ENCODE results near the gene TRIM32.

The TRIM32 gene

GRCh38 chr9:116687074-116687753, at the start of gene TRIM32:
Gene TRIM32, plus strand, starts transcription at chr9:116687305. Its CDS starts 10,438 bp downstream, at chr9:116697743.
- peak; percentile 78 for DNase-seq (ENCODE audit: low read depth)

GRCh38 chr9:116639251-116639741, 47.8 kb upstream of the TRIM32 start:
- DNase-seq (ENCODE audit: low read depth): no peak

GRCh38 chr9:116641292-116642059, 45.6 kb upstream of the TRIM32 start:
- DNase-seq (ENCODE audit: low read depth): no peak

GRCh38 chr9:116643691-116644090, 43.4 kb upstream of the TRIM32 start:
- DNase-seq (ENCODE audit: low read depth): no peak

- DNase-seq (ENCODE audit: low read depth): no peak
Observed at GRCh38 chr9:116644091-116644688, 42.9 kb upstream of the TRIM32 start.

GRCh38 chr9:116646661-116647514, 40.2 kb upstream of the TRIM32 start:
- DNase-seq (ENCODE audit: low read depth): no peak

GRCh38 chr9:116647515-116647809, 39.6 kb upstream of the TRIM32 start:
- DNase-seq (ENCODE audit: low read depth): no peak

- DNase-seq (ENCODE audit: low read depth): no peak
Observed at GRCh38 chr9:116653348-116654058, 33.6 kb upstream of the TRIM32 start.

GRCh38 chr9:116654059-116654355, 33.1 kb upstream of the TRIM32 start:
- no peak for DNase-seq (ENCODE audit: low read depth)

GRCh38 chr9:116656501-116656971, 30.6 kb upstream of the TRIM32 start:
- DNase-seq (ENCODE audit: low read depth): no peak

- DNase-seq (ENCODE audit: low read depth): no peak
Observed at GRCh38 chr9:116656977-116657376, 30.1 kb upstream of the TRIM32 start.

- no peak for DNase-seq (ENCODE audit: low read depth)
Observed at GRCh38 chr9:116658265-116658664, 28.8 kb upstream of the TRIM32 start.

GRCh38 chr9:116661037-116661954, 25.8 kb upstream of the TRIM32 start:
- no peak for DNase-seq (ENCODE audit: low read depth)

- no peak for DNase-seq (ENCODE audit: low read depth)
Observed at GRCh38 chr9:116662646-116663310, 24.3 kb upstream of the TRIM32 start.

- DNase-seq (ENCODE audit: low read depth): no peak
Observed at GRCh38 chr9:116663581-116663980, 23.5 kb upstream of the TRIM32 start.

- no peak for DNase-seq (ENCODE audit: low read depth)
Observed at GRCh38 chr9:116668970-116669695, 18.0 kb upstream of the TRIM32 start.

GRCh38 chr9:116671605-116672004, 15.5 kb upstream of the TRIM32 start:
- no peak for DNase-seq (ENCODE audit: low read depth)

GRCh38 chr9:116673375-116673774, 13.7 kb upstream of the TRIM32 start:
- DNase-seq (ENCODE audit: low read depth): no peak

Data from T-helper 22 cell (primary cell).